Chondrocyte (in vitro differentiated cells): ENCODE data around the gene SLC1A7. TPM values are rescaled to one million over a fixed set of nuclear protein-coding genes. Genes with fewer than 3 reads are reported as not detected.

ENCODE experiments used
- DNase-seq: peaks from one replicate; pipeline ENCODE4 v3.0.0; 2021; ENCODE audit warnings: mixed read lengths, low spot score
- H3K27ac Mint-ChIP-seq: one replicate; pipeline ENCODE4 v1.8.0; 2021; ENCODE audit warnings: mild to moderate bottlenecking, moderate library complexity, mixed read lengths; ENCODE audit not compliant: unreplicated experiment
- H3K27me3 Mint-ChIP-seq: 2 replicates; pipeline ENCODE4 v1.8.0; 2021; ENCODE audit warnings: low read depth, mixed read lengths
- H3K36me3 Mint-ChIP-seq: 2 replicates; pipeline ENCODE4 v1.8.0; 2021; ENCODE audit warnings: low read depth, mixed read lengths
- H3K4me1 Mint-ChIP-seq: 2 replicates; pipeline ENCODE4 v1.8.0; 2021; ENCODE audit warnings: low read depth, mild to moderate bottlenecking, mixed read lengths
- H3K4me3 Mint-ChIP-seq: one replicate; pipeline ENCODE4 v1.8.0; 2021; ENCODE audit warnings: mild to moderate bottlenecking, moderate library complexity, mixed read lengths; ENCODE audit not compliant: unreplicated experiment
- H3K9me3 Mint-ChIP-seq: 2 replicates; pipeline ENCODE4 v1.8.0; 2021; ENCODE audit warnings: low read depth, mixed read lengths
- CTCF ChIP-seq: fragments of 200-600 bp; sonication (generic); IDR thresholded peaks from 2 replicates; pipeline ENCODE4 v1.5.0; 2021; ENCODE audit warnings: antibody characterized with exemption, mild to moderate bottlenecking, moderate library complexity
- total RNA-seq: library from RNA; stranded (reverse); gene quantifications from 3 replicates; pipeline ENCODE4 v1.2.1, GENCODE V29; 2021

The SLC1A7 gene
- total RNA-seq, 1 donor from 2014 or later = not detected

- DNase-seq = peak; percentile 83
- no peaks in the 10 kb centered on the region for H3K27me3 Mint-ChIP-seq
- TF ChIP-seq CTCF = no peak
- H3K36me3 Mint-ChIP-seq = peaks cover 1% of the 10 kb centered on the region
- H3K4me1 Mint-ChIP-seq = peaks cover 10% of the 10 kb centered on the region
- H3K27ac Mint-ChIP-seq = no peak within 1 kb of the TSS
- peak within 1 kb of the TSS; percentile 76 for H3K4me3 Mint-ChIP-seq
- H3K9me3 Mint-ChIP-seq = no peaks in the 10 kb centered on the region
Observed at GRCh38 chr1:53061859-53062707, 80.4 kb downstream of the SLC1A7 start, which contains the start of gene PODN. Gene PODN (plus strand): TSS chr1:53062213. CDS start chr1:53069856, 7,643 bp downstream.

GRCh38 chr1:53061123-53061858 is 81.1 kb downstream of the SLC1A7 start:
- Mint-ChIP-seq H3K36me3 (peaks cover 1% of the 10 kb centered on the region), H3K4me3 (peak overlapping the region; percentile 66), H3K27ac (no peak overlapping the region), H3K4me1 (peaks cover 10% of the 10 kb centered on the region), H3K9me3 (no peaks in the 10 kb centered on the region), H3K27me3 (no peaks in the 10 kb centered on the region)
- no peak for TF ChIP-seq CTCF
- peak; percentile 75 for DNase-seq

- Mint-ChIP-seq H3K27ac (no peak overlapping the region), H3K4me1 (peaks cover 10% of the 10 kb centered on the region), H3K36me3 (peaks cover 1% of the 10 kb centered on the region), H3K9me3 (no peaks in the 10 kb centered on the region), H3K4me3 (no peak overlapping the region), H3K27me3 (no peaks in the 10 kb centered on the region)
- TF ChIP-seq CTCF = no peak
- no peak for DNase-seq
Observed at GRCh38 chr1:53060579-53060978, 81.9 kb downstream of the SLC1A7 start.

- DNase-seq = no peak
- no peak for TF ChIP-seq CTCF
- Mint-ChIP-seq H3K9me3 (no peaks in the 10 kb centered on the region), H3K27me3 (no peaks in the 10 kb centered on the region), H3K4me3 (no peak overlapping the region), H3K4me1 (peaks cover 10% of the 10 kb centered on the region), H3K27ac (no peak overlapping the region), H3K36me3 (peaks cover 20% of the 10 kb centered on the region)
Observed at GRCh38 chr1:53057127-53057526, 85.3 kb downstream of the SLC1A7 start.

GRCh38 chr1:53051676-53052075 is 90.8 kb downstream of the SLC1A7 start:
- no peaks in the 10 kb centered on the region for H3K9me3 Mint-ChIP-seq
- DNase-seq = no peak
- no peak for TF ChIP-seq CTCF
- no peak overlapping the region for H3K27ac Mint-ChIP-seq
- no peaks in the 10 kb centered on the region for H3K27me3 Mint-ChIP-seq
- peaks cover 40% of the 10 kb centered on the region for H3K4me1 Mint-ChIP-seq
- H3K4me3 Mint-ChIP-seq = no peak overlapping the region
- H3K36me3 Mint-ChIP-seq = peaks cover 29% of the 10 kb centered on the region
